HCT116 (cell line): ENCODE results near the gene OPRL1.

Source experiments
- CEBPB ChIP-seq: IDR thresholded peaks from 2 replicates; pipeline ENCODE4 v1.6.1; 2012; ENCODE audit warnings: low read depth
- EGR1 ChIP-seq: IDR thresholded peaks from 2 replicates; pipeline ENCODE4 v1.6.1; 2012; ENCODE audit warnings: low read depth
- EZH2 ChIP-seq: fragments of 200-600 bp; sonication (generic); IDR thresholded peaks from 2 replicates; pipeline ENCODE4 v1.6.1; 2017; ENCODE audit warnings: antibody characterized with exemption, mixed run types
- EZH2phosphoT487 ChIP-seq: fragments of 200-600 bp; IDR thresholded peaks from 2 replicates; pipeline ENCODE4 v1.6.1; 2018; ENCODE audit warnings: antibody characterized with exemption, borderline replicate concordance
- FOSL1 ChIP-seq: IDR thresholded peaks from 2 replicates; pipeline ENCODE4 v1.6.1; 2012; ENCODE audit warnings: low read depth
- JUND ChIP-seq: IDR thresholded peaks from 2 replicates; pipeline ENCODE4 v1.6.1; 2012
- POLR2A ChIP-seq: IDR thresholded peaks from 2 replicates; pipeline ENCODE4 v1.7.0; 2011; ENCODE audit warnings: borderline replicate concordance; ENCODE audit not compliant: insufficient read depth, insufficient read length; ENCODE audit errors: extremely low read depth
- POLR2AphosphoS5 ChIP-seq: IDR thresholded peaks from 2 replicates; pipeline ENCODE4 v1.6.1; 2011; ENCODE audit warnings: mild to moderate bottlenecking, low read depth, low read length, moderate library complexity
- SIN3A ChIP-seq: IDR thresholded peaks from 2 replicates; pipeline ENCODE4 v1.6.1; 2012; ENCODE audit warnings: low read depth
- ZNF274 ChIP-seq: fragments of 200-500 bp; sonication (Bioruptor generic); IDR thresholded peaks from 2 replicates; pipeline ENCODE4 v1.6.1; 2014; ENCODE audit warnings: mild to moderate bottlenecking, low read depth, low read length, inconsistent platforms
- TF ChIP-seq, protein P1 (sequence below): IDR thresholded peaks from 2 replicates; pipeline ENCODE4 v1.6.1; 2012; ENCODE audit warnings: low read depth
- TF ChIP-seq, protein P2 (sequence below), 3 experiments: fragments of 200-600 bp in 1 of 3; sonication (generic) in 1 of 3; IDR thresholded peaks in 2 of 3; conservative IDR thresholded peaks in 1 of 3; 2 replicates each; pipeline ENCODE4 v1.5.1; 2012 to 2017; ENCODE audit warnings: low read depth in 2 of 3, low read length in 2 of 3, antibody characterized with exemption in 1 of 3, borderline replicate concordance in 1 of 3, control low read depth in 1 of 3, mild to moderate bottlenecking in 1 of 3, mixed read lengths in 1 of 3, mixed run types in 1 of 3, moderate library complexity in 1 of 3; ENCODE audit not compliant: insufficient read depth in 1 of 3

DNA sequence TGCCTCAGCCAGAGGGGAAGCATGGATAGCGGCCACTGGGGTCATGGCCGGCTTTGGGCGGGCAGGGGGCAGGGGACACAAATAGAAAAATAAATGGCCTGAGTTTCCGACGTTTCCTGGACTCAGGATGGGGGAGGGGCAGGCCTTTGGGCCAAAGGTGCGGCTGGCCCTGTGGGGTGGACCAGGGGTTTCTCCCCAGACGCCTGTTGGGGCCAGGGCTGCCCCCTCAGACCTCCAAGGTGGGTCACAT is 23.3 kb upstream of the OPRL1 start:
- TF ChIP-seq EZH2 (no peak), ZNF274 (no peak), POLR2A (no peak), CEBPB (no peak), SIN3A (no peak), POLR2AphosphoS5 (no peak), EGR1 (no peak), EZH2phosphoT487 (no peak), JUND (no peak), FOSL1 (no peak)
- TF ChIP-seq, protein P1, sequence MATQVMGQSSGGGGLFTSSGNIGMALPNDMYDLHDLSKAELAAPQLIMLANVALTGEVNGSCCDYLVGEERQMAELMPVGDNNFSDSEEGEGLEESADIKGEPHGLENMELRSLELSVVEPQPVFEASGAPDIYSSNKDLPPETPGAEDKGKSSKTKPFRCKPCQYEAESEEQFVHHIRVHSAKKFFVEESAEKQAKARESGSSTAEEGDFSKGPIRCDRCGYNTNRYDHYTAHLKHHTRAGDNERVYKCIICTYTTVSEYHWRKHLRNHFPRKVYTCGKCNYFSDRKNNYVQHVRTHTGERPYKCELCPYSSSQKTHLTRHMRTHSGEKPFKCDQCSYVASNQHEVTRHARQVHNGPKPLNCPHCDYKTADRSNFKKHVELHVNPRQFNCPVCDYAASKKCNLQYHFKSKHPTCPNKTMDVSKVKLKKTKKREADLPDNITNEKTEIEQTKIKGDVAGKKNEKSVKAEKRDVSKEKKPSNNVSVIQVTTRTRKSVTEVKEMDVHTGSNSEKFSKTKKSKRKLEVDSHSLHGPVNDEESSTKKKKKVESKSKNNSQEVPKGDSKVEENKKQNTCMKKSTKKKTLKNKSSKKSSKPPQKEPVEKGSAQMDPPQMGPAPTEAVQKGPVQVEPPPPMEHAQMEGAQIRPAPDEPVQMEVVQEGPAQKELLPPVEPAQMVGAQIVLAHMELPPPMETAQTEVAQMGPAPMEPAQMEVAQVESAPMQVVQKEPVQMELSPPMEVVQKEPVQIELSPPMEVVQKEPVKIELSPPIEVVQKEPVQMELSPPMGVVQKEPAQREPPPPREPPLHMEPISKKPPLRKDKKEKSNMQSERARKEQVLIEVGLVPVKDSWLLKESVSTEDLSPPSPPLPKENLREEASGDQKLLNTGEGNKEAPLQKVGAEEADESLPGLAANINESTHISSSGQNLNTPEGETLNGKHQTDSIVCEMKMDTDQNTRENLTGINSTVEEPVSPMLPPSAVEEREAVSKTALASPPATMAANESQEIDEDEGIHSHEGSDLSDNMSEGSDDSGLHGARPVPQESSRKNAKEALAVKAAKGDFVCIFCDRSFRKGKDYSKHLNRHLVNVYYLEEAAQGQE, result no peak
- TF ChIP-seq, protein P2, sequence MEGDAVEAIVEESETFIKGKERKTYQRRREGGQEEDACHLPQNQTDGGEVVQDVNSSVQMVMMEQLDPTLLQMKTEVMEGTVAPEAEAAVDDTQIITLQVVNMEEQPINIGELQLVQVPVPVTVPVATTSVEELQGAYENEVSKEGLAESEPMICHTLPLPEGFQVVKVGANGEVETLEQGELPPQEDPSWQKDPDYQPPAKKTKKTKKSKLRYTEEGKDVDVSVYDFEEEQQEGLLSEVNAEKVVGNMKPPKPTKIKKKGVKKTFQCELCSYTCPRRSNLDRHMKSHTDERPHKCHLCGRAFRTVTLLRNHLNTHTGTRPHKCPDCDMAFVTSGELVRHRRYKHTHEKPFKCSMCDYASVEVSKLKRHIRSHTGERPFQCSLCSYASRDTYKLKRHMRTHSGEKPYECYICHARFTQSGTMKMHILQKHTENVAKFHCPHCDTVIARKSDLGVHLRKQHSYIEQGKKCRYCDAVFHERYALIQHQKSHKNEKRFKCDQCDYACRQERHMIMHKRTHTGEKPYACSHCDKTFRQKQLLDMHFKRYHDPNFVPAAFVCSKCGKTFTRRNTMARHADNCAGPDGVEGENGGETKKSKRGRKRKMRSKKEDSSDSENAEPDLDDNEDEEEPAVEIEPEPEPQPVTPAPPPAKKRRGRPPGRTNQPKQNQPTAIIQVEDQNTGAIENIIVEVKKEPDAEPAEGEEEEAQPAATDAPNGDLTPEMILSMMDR (IDR thresholded peaks at IDR 0.05 in 2 of 3, conservative IDR thresholded peaks at IDR 0.05 in 1 of 3; ENCODE audit: borderline replicate concordance in 1 of 3, insufficient read depth in 1 of 3, low read depth in 2 of 3, low read length in 2 of 3), result no peak
